Activated CD8-positive, alpha-beta T cell treated with anti-CD3 and anti-CD28 coated beads for 36 hours (primary cell): ENCODE measurements around the gene COL5A1. TPM values are rescaled to one million over a fixed set of nuclear protein-coding genes. Genes with fewer than 3 reads are reported as not detected.

ENCODE experiments used
- ATAC-seq: fragments of 200-7000 bp; cut with Tn5 transposase; one replicate; pipeline ENCODE4 v1.10.0; 2021; ENCODE audit warnings: mild to moderate bottlenecking, moderate library complexity
- CTCF ChIA-PET: fragments of 350-600 bp; sonication (Branson Sonifier 250); formaldehyde crosslinking; loops from one replicate; lab custom pipeline; 2021; ENCODE audit warnings: antibody characterized with exemption; lab: Charles Lee
- POLR2A ChIA-PET: fragments of 350-600 bp; sonication (Branson Sonifier 250); formaldehyde crosslinking; loops from one replicate; lab custom pipeline; 2021; ENCODE audit warnings: antibody characterized with exemption; lab: Charles Lee
- DNase-seq: peaks from one replicate; pipeline ENCODE4 v3.0.0-alpha.2; 2020
- H3K27ac Mint-ChIP-seq: one replicate; pipeline ENCODE4 v1.8.0; 2021; ENCODE audit warnings: mild to moderate bottlenecking, mixed read lengths
- H3K27me3 Mint-ChIP-seq: one replicate; pipeline ENCODE4 v1.8.0; 2021; ENCODE audit warnings: mixed read lengths
- H3K36me3 Mint-ChIP-seq: one replicate; pipeline ENCODE4 v1.8.0; 2021; ENCODE audit warnings: low read depth, mixed read lengths
- H3K4me1 Mint-ChIP-seq: one replicate; pipeline ENCODE4 v1.8.0; 2021; ENCODE audit warnings: low read depth, mixed read lengths
- H3K4me3 Mint-ChIP-seq: one replicate; pipeline ENCODE4 v1.8.0; 2021; ENCODE audit warnings: mild to moderate bottlenecking, moderate library complexity, mixed read lengths
- H3K9me3 Mint-ChIP-seq: one replicate; pipeline ENCODE4 v1.8.0; 2021; ENCODE audit warnings: mixed read lengths
- CTCF ChIP-seq: fragments of 200-600 bp; IDR thresholded peaks from one replicate; pipeline ENCODE4 v1.8.0; 2022; ENCODE audit warnings: antibody characterized with exemption, mild to moderate bottlenecking
- intact Hi-C: fragments of 100-400 bp; cut with micrococcal nuclease; formaldehyde crosslinking; loops from one replicate; pipeline ENCODE4 v1.10.0; 2022
- total RNA-seq, 2 experiments: library from RNA; stranded (reverse); gene quantifications; one replicate each; pipeline ENCODE4 v1.2.3, GENCODE V29; 2021

The COL5A1 gene
- total RNA-seq, 2 experiments from 2014 or later, result 0.29 to 0.34 TPM

GRCh38 chr9:134864821-134865190 is 223.2 kb downstream of the COL5A1 start:
- Mint-ChIP-seq H3K36me3 (no peaks in the 10 kb centered on the region), H3K9me3 (no peaks in the 10 kb centered on the region)
- intact Hi-C loops, result no loop called here

GRCh38 chr9:134867917-134868750 is 226.5 kb downstream of the COL5A1 start:
- ChIA-PET POLR2A (no interaction called here), CTCF (no interaction called here)
- Mint-ChIP-seq H3K36me3 (no peaks in the 10 kb centered on the region), H3K27me3 (no peaks in the 10 kb centered on the region), H3K4me1 (no peaks in the 10 kb centered on the region), H3K4me3 (no peak overlapping the region), H3K9me3 (no peaks in the 10 kb centered on the region), H3K27ac (no peak overlapping the region)
- DNase-seq (no peak), ATAC-seq (no peak)
- no peak for TF ChIP-seq CTCF
- intact Hi-C loops, result no loop called here

More at GRCh38 chr9:134864821-134865190, 223.2 kb downstream of the COL5A1 start:
- no peak overlapping the region for H3K27ac Mint-ChIP-seq
- H3K4me3 Mint-ChIP-seq, result no peak overlapping the region
- no peak for TF ChIP-seq CTCF
- H3K27me3 Mint-ChIP-seq, result peaks cover 3% of the 10 kb centered on the region
- no peaks in the 10 kb centered on the region for H3K4me1 Mint-ChIP-seq
- ATAC-seq (no peak), DNase-seq (no peak)
- POLR2A ChIA-PET, result no interaction called here
- CTCF ChIA-PET, result no interaction called here

- ATAC-seq (no peak), DNase-seq (no peak)
- POLR2A ChIA-PET, result no interaction called here
- no peak overlapping the region for H3K27ac Mint-ChIP-seq
- H3K9me3 Mint-ChIP-seq, result no peaks in the 10 kb centered on the region
- no peaks in the 10 kb centered on the region for H3K36me3 Mint-ChIP-seq
- CTCF ChIA-PET, result no interaction called here
- H3K4me3 Mint-ChIP-seq, result no peak overlapping the region
- H3K4me1 Mint-ChIP-seq, result no peaks in the 10 kb centered on the region
- no peak for TF ChIP-seq CTCF
- H3K27me3 Mint-ChIP-seq, result no peaks in the 10 kb centered on the region
- intact Hi-C loops, result no loop called here
Observed at GRCh38 chr9:134868751-134869553, 227.3 kb downstream of the COL5A1 start.

GRCh38 chr9:134869554-134870300 is 228.1 kb downstream of the COL5A1 start:
- DNase-seq (no peak), ATAC-seq (no peak)
- intact Hi-C loops, result no loop called here
- TF ChIP-seq CTCF, result no peak
- H3K4me3 Mint-ChIP-seq, result no peak overlapping the region
- no peaks in the 10 kb centered on the region for H3K27me3 Mint-ChIP-seq
- CTCF ChIA-PET, result no interaction called here
- H3K9me3 Mint-ChIP-seq, result no peaks in the 10 kb centered on the region
- no peak overlapping the region for H3K27ac Mint-ChIP-seq
- H3K4me1 Mint-ChIP-seq, result no peaks in the 10 kb centered on the region
- POLR2A ChIA-PET, result no interaction called here
- H3K36me3 Mint-ChIP-seq, result no peaks in the 10 kb centered on the region
